ENCODE data around the gene CIDEB. TPM values are rescaled to one million over a fixed set of nuclear protein-coding genes. Genes with fewer than 3 reads are reported as not detected.
A peak's percentile ranks its signal among the peaks of the same experiment; 100 is the strongest.

Gene CIDEB
- total and polyA plus RNA-seq, 2 of the 13 experiments (the other 11 are each of a cell fraction or from before 2014, with no cell fraction given), result 35.8 to 110 TPM

DNA sequence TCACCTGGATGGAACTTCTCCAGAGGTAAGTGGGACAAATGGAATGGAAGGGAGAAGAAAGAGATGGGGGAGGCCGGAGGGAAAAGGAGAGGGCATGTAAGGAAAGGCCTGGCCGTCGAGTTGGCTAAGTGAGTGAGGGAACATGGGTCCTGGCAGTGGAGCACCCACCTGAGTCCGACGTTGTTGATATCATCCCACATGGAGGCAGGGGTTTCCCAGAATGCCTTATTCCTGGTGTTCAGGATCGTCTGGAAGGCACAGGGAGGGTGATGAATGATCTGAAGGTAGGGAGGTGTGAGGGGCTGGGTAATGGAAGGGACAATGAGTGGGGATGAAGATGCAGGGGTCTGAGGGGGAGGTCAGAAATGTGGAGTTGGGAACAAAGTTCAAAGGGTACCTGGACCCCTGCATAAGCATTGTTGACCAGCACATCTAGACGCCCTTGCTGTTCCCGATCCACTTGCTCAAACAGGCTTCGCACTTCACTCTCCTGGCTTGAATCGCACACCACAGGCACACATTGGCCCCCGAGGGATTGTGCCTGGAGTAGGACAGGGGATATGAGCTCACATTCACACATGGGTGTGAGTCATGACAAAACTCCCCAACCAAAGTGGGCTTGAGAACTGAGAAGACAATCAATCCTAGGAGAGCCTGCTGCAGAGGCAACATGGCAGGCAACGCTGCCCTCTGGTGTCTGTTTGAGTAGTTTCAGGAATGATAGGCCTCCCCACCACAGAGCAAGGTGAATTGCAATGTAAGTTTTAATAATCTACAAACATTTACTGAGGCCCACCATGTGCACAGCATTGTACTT, 11.2 kb downstream of the CIDEB start (continued):
- TF ChIP-seq, protein P1, sequence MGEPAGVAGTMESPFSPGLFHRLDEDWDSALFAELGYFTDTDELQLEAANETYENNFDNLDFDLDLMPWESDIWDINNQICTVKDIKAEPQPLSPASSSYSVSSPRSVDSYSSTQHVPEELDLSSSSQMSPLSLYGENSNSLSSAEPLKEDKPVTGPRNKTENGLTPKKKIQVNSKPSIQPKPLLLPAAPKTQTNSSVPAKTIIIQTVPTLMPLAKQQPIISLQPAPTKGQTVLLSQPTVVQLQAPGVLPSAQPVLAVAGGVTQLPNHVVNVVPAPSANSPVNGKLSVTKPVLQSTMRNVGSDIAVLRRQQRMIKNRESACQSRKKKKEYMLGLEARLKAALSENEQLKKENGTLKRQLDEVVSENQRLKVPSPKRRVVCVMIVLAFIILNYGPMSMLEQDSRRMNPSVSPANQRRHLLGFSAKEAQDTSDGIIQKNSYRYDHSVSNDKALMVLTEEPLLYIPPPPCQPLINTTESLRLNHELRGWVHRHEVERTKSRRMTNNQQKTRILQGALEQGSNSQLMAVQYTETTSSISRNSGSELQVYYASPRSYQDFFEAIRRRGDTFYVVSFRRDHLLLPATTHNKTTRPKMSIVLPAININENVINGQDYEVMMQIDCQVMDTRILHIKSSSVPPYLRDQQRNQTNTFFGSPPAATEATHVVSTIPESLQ (CRISPR knock-in tag; conservative IDR thresholded peaks at IDR 0.05), result 0 out of 2 replicates have a peak, but pooled peaks have one; percentile 77
- no peak; the same call in 1 of the 2 replicates for TF ChIP-seq ZFYVE20 (CRISPR knock-in tag; IDR thresholded peaks at IDR 0.05; ENCODE audit: borderline replicate concordance, low read depth)
- TF ChIP-seq SRSF4 (IDR thresholded peaks at IDR 0.05; ENCODE audit: low read depth, low read length, poor library complexity, severe bottlenecking), result no peak
- TF ChIP-seq ZNF274 (CRISPR knock-in tag; IDR thresholded peaks at IDR 0.05), result 0 out of 2 replicates have a peak, but pooled peaks have one; percentile 67
- peak; percentile 87; the same call in 1 of the 2 replicates for TF ChIP-seq ATAD3A (CRISPR knock-in tag; IDR thresholded peaks at IDR 0.05)
- TF ChIP-seq ZNF24 (IDR thresholded peaks at IDR 0.05), result no peak
- no peak for TF ChIP-seq ZNF232 (CRISPR knock-in tag; IDR thresholded peaks at IDR 0.05; ENCODE audit: borderline replicate concordance)
- no peak for TF ChIP-seq NCOA5 (CRISPR knock-in tag; IDR thresholded peaks at IDR 0.05)
- TF ChIP-seq ZBTB38 (CRISPR knock-in tag; IDR thresholded peaks at IDR 0.05), result 0 out of 2 replicates have a peak, but pooled peaks have one; percentile 61
- peak; percentile 80 for TF ChIP-seq ZNF501 (CRISPR knock-in tag; IDR thresholded peaks at IDR 0.05)
- no peak for TF ChIP-seq ZFAT (CRISPR knock-in tag; conservative IDR thresholded peaks at IDR 0.05)
- no peak for TF ChIP-seq ZSCAN31 (CRISPR knock-in tag; IDR thresholded peaks at IDR 0.05; ENCODE audit: low read depth)
- TF ChIP-seq, protein P2, sequence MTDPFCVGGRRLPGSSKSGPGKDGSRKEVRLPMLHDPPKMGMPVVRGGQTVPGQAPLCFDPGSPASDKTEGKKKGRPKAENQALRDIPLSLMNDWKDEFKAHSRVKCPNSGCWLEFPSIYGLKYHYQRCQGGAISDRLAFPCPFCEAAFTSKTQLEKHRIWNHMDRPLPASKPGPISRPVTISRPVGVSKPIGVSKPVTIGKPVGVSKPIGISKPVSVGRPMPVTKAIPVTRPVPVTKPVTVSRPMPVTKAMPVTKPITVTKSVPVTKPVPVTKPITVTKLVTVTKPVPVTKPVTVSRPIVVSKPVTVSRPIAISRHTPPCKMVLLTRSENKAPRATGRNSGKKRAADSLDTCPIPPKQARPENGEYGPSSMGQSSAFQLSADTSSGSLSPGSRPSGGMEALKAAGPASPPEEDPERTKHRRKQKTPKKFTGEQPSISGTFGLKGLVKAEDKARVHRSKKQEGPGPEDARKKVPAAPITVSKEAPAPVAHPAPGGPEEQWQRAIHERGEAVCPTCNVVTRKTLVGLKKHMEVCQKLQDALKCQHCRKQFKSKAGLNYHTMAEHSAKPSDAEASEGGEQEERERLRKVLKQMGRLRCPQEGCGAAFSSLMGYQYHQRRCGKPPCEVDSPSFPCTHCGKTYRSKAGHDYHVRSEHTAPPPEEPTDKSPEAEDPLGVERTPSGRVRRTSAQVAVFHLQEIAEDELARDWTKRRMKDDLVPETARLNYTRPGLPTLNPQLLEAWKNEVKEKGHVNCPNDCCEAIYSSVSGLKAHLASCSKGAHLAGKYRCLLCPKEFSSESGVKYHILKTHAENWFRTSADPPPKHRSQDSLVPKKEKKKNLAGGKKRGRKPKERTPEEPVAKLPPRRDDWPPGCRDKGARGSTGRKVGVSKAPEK (CRISPR knock-in tag; IDR thresholded peaks at IDR 0.05; ENCODE audit: borderline replicate concordance), result no peak; the same call in 1 of the 2 replicates
- peak; percentile 56; the same call in 1 of the 2 replicates for TF ChIP-seq ARID3A (IDR thresholded peaks at IDR 0.05; ENCODE audit: low read depth, low read length)
- TF ChIP-seq ZNF724P (CRISPR knock-in tag; IDR thresholded peaks at IDR 0.05; ENCODE audit: borderline replicate concordance), result peak; percentile 90
- TF ChIP-seq IKZF4 (CRISPR knock-in tag; IDR thresholded peaks at IDR 0.05; ENCODE audit: borderline replicate concordance, low read depth, not compliant biosample characterization), result peak; percentile 75
- TF ChIP-seq ZNF414 (CRISPR knock-in tag; IDR thresholded peaks at IDR 0.05), result no peak
- TF ChIP-seq NBN (conservative IDR thresholded peaks at IDR 0.05), result no peak
- TF ChIP-seq HIVEP1 (CRISPR knock-in tag; IDR thresholded peaks at IDR 0.05), result 0 out of 2 replicates have a peak, but pooled peaks have one; percentile 37
- no peak for TF ChIP-seq HNF4G (IDR thresholded peaks at IDR 0.05; ENCODE audit: borderline replicate concordance, low read depth, low read length)
- no peak for TF ChIP-seq HNF4G (CRISPR knock-in tag; IDR thresholded peaks at IDR 0.05; ENCODE audit: borderline replicate concordance, low read depth)
- no peak for TF ChIP-seq ZBTB7B (CRISPR knock-in tag; IDR thresholded peaks at IDR 0.05)

All from HepG2 (cell line).